ENCODE data around the gene NKRF.

DNA sequence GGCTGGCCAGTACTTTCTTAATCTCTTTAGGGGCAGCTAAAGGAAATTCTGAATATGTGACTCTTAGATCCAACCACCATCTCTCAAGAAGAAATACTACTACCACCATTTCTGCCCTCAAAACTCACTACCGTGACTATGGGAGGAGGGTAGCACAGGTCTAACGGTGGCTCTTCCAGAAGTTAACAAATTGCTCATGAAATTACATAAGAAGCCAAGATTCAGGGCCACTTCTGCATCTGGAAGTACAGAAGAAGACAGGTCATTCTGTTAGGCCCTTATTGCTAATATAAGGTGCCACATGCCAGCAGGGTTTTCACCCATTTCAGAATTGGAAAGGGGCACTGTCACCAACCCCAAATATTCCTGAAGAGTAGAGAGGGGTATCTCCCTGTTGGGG, 19.6 kb upstream of the NKRF start:
- TF ChIP-seq, protein P1, sequence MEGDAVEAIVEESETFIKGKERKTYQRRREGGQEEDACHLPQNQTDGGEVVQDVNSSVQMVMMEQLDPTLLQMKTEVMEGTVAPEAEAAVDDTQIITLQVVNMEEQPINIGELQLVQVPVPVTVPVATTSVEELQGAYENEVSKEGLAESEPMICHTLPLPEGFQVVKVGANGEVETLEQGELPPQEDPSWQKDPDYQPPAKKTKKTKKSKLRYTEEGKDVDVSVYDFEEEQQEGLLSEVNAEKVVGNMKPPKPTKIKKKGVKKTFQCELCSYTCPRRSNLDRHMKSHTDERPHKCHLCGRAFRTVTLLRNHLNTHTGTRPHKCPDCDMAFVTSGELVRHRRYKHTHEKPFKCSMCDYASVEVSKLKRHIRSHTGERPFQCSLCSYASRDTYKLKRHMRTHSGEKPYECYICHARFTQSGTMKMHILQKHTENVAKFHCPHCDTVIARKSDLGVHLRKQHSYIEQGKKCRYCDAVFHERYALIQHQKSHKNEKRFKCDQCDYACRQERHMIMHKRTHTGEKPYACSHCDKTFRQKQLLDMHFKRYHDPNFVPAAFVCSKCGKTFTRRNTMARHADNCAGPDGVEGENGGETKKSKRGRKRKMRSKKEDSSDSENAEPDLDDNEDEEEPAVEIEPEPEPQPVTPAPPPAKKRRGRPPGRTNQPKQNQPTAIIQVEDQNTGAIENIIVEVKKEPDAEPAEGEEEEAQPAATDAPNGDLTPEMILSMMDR (IDR thresholded peaks at IDR 0.05) = no peak
- no peak for TF ChIP-seq POLR2A (IDR thresholded peaks at IDR 0.05; ENCODE audit: low read depth)
- no peak for TF ChIP-seq POLR2AphosphoS5 (IDR thresholded peaks at IDR 0.05)
